ENCODE results near the gene BST2.
"Not testable (repeated sequence)": the region's sequence is repeated elsewhere in the genome, so short reads cannot be mapped to it uniquely, and the experiment has no call there.

The BST2 gene

DNA sequence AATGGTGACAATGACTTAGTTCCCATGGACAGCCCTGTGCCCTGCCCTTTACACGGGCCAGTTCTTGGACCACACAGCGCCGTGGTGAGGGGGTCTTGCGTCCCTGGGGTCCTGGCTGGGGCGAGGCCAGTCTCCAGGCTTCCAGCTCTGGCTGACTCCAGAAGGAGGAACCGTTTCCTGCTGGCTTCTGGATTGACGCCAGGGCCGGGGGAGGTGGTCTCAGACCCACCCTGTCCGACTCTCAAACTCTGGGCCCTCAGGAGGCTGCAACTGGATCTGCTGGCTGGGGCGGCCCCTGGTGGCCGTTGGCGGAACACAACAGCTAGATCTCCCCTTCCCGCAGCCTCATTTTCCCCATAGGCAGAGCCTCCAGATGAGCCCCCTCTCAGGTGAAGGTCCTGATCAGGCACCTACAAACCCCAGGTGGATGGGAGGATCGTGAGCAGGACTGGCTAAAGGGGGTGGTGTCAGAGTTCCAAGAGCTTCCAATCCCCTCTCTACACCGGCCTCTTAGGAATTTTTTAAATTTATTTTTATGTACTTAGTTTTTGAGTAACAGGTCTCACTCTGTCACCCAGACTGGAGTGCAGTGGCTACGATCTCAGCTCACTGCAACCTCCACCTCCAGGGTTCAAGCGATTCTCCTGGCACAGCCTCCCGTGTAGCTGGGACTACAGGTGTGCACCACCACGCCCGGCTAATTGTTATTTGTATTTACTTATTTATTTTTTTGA lies 19.4 kb downstream of the BST2 start:
- DNase-seq = no peak

DNA sequence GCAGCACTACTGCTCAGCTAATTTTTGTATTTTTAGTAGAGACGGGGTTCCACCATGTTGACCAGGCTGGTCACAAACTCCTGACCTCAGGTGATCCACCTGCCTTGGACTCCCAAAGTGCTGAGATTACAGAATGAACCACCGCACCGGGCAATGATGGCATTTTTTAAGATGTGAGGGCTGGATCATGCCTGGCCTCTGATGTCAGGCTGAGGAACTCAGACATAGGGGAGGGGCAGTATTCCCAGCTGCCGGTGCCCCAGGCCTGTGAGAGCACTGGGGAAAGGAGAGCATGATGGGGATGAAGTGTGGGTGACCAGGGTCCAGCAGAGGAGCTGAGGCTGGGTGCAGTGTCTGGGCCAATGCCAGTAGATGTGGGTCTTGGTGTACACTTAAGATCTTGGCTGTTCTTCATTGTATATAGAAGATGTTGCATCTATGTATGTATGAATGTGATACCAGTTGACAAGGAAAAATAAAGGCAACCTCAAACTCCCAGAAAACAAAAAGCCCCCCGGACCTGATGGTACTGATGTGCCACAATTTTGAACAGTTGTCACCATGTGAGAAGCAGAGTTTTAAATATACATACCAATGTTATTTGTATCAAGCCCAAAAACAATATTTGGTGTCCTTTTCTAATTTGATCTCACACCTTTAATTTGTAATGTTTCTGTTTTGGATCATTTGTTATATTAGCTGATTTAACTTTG lies 24.8 kb downstream of the BST2 start:
- no peak for DNase-seq

DNA sequence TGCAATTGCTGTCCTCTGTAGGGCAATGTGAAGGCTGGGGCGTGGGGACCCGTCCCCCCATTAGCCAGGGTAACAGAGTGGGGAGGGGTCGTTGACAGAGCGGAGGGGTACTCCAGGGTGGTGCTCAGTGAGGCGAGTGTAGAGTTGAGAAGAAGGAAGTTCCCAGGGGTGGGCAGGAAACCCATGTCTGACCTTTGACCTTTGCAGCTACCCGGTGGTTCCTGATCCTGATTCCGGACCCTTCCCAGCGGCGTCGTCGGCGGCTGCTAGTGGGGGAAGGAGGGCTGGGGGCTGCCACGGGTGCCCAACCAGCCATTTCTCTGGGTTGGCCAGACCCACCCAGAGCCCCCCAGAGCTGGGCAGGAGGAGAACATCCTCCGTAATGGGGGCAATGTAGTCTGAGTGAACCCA lies 26.2 kb downstream of the BST2 start:
- DNase-seq = no peak

DNA sequence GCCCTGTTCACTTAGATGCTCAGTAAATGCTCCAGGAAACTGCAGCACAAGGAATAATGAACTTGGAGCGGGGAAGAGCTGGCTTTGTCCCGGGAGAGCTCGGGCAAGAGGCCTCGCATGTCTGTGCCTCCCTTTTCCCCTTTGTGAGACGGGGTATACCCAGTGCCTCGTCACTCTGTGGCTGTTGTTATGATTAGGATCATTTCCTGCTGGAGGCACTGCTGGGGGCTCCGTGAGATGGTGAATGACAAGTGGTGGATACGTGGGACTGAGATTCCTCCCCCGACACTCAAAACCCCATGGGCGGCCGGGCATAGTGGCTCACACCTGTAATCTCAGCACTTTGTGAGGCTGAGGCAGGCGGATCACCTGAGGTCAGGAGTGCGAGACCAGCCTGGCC lies 27.2 kb downstream of the BST2 start:
- DNase-seq = no peak

DNA sequence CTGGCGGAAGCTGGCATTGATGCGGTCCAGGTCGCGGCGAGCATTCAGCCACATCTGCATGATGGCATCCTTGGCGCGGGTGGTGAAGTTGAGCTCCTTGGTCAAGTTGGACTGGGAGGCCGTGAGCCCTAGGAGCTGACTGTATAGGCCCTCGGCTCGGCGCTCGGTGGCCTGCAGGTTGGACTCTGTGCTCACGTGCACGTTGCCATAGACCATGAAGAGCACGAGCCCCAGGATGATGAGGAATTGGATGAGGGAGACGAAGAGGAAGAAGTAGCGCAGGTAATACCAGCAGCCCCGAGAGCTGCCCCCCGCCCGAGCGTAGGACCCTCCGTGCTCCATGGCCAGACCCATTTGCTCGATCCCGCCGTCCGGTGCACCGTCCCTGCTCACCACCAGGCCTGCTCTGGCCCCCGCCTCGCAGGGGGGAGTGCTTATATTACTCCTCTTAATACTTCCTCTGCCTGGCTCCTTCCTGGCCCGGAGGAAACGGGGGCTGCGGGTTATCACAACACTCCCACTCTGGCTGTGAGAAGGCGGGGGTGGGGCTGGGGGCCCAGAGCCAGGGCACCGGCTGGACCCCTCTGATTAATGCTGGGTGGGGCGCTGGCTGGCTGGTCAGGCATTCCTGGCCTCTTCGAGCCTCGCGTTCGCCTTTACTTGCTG lies 28.4 kb downstream of the BST2 start, which contains the start of gene PLVAP:
PLVAP (minus strand) TSS at position 408 of the 666 bp plus-strand sequence; CDS start at position 354, 54 bp downstream.
- no peak for DNase-seq

DNA sequence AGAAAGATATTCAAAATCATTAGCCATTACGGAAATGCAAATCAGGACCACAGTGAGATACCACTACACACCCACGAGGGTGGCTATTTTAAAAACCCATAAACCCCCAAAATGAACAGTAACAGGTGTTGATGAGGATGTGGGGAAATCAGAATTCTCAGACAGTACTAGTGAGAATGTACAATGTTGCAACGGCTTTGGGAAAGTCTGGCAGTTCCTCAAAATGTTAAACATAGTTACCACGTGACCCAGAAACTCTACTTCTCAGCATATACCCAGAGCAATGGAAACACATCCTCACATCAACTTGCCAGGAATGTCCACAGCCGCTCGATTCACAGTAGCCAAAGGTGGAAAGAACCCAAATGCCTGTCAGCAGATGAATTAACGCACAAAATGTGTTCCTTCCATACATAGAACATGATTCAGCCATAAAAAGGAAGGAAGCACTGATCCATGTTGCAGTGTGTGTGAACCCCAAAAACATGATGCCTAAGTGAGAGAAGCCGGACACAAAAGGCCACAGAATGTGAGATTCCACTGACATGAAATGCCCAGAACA lies 35.3 kb downstream of the BST2 start:
- peak; percentile 20 for DNase-seq

DNA sequence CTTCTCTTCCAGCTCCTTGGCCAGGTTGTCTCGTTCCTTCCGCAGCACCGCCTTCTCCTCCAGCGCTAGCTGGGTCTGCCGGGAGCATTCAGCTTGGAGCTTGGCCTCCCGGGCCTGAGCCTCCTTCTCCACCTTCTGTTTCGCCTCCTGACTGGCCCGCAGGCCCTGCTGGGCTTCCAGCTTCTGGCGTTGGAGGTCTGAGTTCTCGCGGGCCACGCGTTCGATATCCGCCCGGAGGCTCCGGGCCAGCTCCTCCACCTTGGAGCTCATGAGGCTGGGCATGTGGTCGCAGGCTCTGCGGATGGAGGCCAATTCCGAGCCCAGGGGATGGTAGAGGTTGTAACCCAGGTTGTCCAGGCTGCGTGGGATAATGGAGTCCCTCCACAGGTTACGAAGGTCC lies 40.1 kb downstream of the BST2 start:
- no peak for DNase-seq

DNA sequence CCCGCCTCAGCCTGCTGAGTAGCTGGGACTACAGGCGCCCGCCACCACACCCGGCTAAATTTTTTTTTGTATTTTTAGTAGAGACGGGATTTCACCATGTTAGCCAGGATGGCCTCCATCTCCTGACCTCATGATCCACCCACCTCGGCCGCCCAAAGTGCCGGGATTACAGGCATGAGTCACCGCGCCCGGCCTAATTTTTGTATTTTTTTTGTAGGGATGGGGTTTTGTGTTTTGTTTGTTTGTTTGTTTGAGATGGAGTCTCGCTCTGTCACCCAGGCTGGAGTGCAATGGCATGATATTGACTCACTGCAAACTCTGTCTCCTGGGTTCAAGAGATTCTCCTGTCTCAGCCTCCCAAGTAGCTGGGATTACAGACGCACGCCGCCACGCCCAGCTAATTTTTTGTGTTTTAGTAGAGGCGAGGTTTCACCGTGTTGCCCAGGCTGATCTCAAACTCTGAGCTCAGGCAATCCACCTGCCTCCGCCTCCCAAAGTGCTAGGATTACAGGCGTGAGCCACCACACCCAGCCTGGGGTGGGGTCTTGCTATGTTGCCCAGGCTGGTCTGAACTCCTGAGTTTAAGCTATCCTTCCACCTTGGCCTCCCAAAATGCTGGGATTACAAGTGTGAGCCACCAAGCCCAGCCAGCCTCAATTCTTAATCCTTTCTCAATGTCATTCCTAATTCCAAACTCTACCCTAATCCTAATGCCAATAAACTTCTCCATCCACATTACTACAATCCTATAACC lies 41.4 kb downstream of the BST2 start:
- not testable (repeated sequence) for DNase-seq

DNA sequence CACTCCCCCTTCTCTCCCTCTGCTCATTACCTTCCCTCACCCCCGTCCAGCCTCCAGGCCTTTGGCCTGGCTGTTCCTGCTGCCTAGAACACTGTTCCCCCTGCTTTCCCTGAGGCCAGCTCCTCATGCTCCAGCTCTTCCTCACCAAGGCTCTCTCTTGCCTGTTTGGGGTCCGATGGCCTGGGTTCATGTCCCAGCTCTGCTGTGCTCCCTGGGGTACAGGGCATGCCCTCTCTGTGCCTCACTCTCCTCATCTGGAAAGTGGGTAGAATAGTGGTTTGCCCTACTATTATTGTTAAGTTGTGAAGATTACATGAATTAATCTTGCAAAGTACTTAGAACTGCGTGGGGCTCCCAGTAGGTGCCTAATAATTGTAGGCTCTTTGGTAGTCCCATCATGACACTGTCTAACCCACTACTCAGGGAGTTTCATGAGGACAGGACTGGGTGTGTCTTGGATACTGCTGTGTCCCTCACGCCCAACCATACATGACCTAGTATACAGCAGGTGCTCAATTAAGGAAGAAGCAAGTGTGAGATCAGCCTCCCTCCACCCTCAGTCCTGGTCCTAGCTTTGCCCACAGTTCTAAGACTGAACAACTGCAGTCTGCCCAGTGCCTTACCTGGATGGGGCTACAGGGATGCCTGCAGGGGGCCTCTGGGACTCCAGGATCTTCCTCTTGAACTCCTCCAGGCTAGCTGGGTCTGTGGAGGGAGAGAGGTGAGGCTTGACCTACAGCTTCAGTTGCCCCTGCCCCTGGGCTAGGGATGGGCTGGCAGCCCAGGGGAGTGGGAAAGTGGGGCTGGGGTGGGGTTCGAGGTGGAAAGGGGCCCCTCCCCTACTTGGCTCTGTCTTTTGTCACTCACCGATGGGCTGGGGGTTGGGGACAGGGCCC lies 45.3 kb downstream of the BST2 start:
- DNase-seq = no peak

DNA sequence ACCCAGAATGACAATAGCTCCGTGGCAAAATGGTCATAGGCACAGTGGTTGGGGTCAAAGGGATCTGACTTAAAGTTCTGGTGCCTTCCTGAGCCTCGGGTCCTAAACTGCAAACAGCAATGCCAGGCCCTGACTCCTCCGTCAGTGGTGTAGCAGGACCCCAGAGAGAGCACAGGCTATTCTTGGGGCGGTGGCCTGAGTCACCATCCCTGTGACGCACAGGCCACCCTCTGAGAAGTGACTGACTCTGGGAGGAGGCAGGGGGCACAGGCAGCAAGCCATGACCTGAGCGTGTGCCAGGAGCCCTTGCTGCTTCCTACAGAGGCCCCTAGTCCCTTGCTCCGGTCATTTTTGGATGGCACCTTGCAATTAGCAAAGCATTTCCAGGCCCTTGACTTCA lies 47.0 kb downstream of the BST2 start:
- no peak for DNase-seq

DNA sequence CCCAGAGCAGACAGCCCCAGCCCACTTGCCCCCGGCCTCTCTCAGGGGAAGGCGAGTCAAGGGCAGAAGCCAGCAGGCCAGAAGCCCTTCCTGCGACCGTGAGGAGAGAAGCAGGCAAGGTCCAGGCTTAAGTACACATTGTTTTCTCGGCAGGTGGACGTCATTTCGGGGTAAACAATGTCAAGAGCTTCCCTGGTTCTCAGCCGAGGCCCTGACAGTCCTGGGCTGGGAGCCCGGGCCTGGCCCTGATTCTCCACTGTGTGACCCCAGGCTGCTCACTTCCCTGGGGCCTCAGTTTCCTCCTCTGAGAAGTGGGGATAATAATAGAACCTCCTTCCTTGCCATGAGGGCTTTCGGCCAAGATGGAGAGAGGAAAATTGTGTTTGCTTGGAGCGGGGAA lies 47.7 kb downstream of the BST2 start:
- DNase-seq = no peak

DNA sequence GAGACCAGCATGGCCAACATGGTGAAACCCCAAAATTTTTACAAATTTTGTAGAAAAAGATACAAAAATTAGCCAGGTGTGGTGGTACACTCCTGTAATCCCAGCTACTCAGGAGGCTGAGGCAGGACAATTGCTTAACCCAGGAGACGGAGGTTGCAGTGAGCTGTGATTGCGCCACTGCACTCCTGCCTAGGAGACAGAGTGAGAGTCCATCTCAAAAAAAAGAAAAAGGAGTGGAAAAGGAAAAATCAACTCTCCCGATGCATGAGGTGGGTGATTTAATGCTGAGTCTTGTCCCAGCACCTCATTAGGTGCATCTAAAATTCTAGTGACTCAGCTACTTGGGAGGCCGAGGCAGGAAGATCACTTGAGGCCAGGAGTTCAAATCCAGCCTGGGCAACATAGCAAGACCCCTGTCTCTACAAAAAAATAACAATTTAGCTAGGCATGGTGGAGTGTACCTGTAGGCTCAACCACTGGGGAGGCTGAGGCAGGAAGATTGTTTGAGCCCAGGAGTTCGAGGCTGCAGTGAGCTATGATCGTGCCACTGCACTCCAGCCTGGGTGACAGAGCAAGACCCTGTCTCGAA lies 48.3 kb downstream of the BST2 start:
- DNase-seq = no peak

DNA sequence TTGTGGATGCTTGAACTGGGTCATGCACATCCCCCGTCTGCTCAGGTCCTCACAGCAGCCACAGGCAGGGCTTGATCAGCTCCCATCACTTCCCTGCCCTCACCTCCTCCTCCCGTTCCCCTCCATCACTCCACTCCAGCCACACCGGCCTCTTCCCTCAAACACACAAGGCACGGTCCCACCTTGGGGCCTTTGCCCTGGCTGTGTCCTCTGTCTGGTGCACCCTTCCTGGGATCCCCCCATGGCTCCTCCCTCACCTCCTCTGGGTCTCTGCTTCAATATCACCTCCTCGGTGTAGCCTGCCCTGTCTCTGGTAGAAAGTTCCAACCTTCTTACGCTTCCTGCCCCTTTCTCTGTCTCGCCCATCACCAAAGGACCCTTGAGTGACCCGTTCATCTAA lies 52.0 kb downstream of the BST2 start:
- DNase-seq = no peak
